Activated T-cell treated with anti-CD3 and anti-CD28 coated beads for 4 hours (primary cell): Measurements from ENCODE around the gene GPX4.
A peak's percentile ranks its signal among the peaks of the same experiment; 100 is the strongest.

Experiments used
- DNase-seq: peaks from one replicate; pipeline ENCODE4 v3.0.0-alpha.2; 2020

The GPX4 gene, protein sequence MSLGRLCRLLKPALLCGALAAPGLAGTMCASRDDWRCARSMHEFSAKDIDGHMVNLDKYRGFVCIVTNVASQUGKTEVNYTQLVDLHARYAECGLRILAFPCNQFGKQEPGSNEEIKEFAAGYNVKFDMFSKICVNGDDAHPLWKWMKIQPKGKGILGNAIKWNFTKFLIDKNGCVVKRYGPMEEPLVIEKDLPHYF

DNA sequence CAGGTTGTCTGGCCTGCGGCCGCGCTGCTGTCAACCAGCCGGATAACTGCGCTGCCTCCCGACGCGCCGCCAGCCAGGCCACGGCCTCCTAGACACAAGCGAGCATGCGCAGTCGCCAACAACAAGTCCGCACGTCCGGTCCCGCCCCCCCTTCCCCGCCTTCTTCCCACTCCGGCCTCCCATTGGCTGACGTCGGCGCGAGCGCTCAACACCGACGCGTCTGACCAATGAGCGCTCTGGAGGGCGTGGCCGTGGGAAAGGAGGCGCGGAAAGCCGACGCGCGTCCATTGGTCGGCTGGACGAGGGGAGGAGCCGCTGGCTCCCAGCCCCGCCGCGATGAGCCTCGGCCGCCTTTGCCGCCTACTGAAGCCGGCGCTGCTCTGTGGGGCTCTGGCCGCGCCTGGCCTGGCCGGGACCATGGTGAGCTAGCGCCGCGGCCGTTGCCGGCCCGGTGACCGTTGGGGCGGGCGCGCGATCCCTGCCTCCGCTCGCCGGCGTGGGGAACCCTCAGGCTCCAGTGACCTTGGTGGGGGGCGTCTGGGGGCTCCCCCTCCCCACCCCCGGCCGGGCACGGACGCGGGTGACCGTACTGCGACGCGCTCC, at the start of gene GPX4:
Gene GPX4 (plus strand): TSS at position 287 of the 603 bp plus-strand sequence. CDS start 50 bp downstream, at position 337.
- DNase-seq = peak; percentile 97

DNA sequence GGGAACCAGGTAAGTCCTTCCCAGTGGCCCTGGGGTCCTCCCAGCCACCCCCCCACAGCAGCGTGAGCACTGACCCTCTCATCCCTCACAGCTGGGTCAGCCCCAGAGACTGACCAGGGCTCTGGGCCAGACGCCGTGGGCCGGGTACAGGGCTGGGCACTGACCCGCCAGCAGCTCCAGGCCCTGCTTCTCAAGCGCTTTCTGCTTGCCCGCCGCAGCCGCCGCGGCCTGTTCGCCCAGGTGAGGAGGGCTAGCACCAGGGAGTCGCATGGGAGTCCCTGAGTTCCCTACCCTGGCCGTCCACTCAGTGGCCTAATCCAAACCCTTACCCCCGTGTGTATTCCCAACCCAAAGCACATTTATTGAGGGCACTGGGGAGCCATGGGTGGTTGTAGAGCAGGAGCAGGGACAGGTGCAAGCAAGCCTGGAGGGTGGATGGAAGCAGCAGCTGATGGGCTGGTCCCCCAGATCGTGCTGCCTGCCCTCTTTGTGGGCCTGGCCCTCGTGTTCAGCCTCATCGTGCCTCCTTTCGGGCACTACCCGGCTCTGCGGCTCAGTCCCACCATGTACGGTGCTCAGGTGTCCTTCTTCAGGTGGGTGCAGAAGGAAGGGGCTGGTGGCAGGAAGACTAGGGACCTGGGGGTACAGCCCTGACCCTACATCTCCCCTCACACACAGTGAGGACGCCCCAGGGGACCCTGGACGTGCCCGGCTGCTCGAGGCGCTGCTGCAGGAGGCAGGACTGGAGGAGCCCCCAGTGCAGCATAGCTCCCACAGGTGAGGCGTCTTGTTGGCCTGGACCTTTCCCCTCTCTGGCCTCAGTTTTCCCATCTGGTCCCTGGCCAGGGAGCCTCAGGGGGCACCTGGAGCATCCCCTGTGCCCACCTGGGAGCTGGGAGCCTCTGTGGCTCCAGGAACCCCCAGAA, 49.4 kb upstream of the GPX4 start:
- DNase-seq = no peak

DNA sequence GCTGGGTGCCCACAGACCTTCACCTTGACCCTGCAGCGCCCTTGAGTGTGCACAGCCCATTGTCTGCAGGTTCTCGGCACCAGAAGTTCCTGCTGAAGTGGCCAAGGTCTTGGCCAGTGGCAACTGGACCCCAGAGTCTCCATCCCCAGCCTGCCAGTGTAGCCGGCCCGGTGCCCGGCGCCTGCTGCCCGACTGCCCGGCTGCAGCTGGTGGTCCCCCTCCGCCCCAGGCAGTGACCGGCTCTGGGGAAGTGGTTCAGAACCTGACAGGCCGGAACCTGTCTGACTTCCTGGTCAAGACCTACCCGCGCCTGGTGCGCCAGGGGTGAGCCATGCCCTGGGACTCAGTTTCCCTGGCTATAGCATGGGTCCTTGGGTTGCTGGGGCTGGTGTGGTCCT, 48.8 kb upstream of the GPX4 start:
- no peak for DNase-seq

DNA sequence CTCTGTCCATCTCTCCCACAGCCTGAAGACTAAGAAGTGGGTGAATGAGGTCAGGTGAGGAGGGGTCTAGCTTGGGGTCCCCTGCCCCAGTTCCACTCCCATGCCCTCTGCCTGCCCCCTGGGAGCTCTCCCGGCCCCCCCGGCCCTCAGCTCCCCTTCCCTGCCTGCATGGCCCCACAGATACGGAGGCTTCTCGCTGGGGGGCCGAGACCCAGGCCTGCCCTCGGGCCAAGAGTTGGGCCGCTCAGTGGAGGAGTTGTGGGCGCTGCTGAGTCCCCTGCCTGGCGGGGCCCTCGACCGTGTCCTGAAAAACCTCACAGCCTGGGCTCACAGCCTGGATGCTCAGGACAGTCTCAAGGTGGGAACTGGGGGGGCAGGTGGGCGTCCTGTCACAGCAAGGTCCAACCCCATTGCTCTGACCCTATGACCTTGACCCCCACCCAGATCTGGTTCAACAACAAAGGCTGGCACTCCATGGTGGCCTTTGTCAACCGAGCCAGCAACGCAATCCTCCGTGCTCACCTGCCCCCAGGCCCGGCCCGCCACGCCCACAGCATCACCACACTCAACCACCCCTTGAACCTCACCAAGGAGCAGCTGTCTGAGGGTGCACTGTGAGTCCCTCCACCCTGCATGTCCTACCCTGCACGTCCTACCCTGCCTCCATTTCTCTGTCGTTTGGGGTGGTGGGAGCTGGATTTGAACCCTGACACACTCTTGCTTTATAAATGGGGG, 47.7 kb upstream of the GPX4 start:
- no peak for DNase-seq

DNA sequence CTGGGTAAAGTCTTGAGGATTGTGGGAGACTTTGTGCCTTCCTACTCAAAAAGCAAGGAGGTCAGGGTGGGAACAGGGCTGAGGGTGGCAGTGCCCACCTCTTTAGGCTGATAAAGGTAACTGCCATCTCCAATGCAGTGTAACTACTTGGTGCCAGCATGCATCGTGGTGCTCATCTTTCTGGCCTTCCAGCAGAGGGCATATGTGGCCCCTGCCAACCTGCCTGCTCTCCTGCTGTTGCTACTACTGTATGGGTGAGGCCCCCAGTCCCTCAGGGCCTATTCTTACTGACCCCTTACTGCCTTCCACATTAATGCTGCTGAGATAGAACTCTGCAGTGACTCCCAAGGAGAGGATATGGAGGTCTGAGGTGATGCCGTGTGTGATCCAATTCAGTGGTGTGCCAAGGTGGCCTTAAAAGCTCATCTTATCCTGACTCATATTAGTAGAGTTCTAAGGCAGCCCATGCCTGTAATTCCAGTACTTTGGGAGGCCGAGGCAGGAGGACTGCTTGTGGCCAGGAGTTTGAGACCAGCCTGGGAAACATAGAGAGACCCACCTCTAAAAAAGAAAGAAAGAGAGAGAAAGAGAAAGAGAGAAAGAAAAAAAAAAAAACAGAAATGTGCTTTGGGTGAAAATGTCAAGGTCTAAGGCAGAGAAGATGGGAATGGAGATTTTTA, 46.5 kb upstream of the GPX4 start:
- DNase-seq = no peak

DNA sequence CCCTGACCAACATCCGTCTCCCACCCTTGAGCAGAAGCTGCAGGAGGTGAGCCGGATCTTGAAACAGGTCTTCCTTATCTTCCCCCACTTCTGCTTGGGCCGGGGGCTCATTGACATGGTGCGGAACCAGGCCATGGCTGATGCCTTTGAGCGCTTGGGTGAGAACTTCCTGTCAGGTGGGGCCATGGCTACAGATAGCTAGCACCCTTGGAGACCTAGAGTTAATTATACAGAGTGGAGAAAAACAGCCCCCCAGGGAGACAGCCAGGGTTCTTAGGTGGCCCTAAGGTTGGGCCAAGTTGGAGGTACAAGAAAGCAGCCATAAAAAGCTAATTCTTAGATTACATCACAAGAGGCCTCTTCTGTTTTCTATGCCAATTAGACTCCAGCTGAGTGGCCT, 45.7 kb upstream of the GPX4 start:
- DNase-seq = no peak

DNA sequence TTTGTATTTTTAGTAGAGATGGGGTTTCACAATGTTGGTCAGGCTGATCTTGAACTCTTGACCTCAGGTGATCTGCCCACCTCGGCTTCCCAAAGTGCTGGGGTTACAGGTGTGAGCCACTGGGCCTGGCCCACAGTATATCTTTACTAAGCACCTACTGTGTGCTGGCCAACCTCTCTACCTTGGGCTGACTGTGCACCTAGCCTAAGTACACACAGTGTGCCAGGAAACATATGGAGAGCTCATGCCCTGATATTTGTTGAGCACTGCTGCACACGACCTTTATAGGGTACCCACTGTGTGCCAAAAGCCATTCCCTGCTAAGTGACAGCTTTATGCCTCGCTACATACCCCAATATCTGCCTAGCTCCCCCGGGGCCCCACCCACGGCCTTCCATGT, 43.1 kb upstream of the GPX4 start:
- DNase-seq = no peak

DNA sequence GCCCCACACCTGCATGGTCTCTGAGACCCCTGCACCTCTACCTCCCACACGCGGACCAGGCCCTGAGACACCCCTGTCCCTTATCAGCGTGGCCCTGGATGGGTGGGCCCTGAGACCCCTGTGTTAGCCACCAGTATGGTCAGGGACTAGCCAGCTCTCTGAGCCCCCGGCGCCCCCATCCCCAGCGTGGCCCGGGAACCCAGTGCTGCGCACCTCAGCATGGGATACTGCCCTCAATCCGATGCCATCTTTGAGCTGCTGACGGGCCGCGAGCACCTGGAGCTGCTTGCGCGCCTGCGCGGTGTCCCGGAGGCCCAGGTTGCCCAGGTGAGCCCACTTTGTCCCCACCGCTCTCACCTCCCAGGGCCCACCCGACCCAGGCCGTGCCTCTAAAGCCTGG, 41.8 kb upstream of the GPX4 start:
- DNase-seq = no peak

DNA sequence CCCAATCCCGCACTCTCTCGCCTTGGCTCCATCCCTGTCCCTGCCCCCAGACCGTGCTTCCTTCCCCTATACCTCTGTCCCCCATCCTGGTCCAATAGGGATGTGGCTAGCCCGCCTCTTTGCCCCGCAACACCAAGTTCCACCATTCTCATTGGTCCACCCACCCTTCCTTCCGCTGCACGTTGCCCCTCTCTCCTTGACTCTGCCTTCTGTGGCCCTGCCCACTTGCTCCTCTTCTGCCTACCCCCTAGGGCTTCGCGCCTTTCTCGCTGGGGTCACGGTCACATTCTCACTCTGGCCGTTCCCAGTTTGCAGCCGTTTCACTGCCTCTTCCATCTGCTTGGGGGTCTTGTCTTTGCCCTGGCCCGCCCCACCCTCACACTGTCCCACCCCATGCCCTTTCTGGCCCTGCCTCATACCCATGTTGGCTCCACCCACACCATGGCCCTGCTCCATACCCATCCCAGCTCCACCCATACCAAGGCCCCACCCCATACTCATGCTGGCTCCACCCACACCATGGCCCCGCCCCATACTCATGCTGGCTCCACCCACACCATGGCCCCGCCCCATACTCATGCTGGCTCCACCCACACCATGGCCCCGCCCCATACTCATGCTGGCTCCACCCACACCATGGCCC, 41.3 kb upstream of the GPX4 start:
- DNase-seq = no peak

DNA sequence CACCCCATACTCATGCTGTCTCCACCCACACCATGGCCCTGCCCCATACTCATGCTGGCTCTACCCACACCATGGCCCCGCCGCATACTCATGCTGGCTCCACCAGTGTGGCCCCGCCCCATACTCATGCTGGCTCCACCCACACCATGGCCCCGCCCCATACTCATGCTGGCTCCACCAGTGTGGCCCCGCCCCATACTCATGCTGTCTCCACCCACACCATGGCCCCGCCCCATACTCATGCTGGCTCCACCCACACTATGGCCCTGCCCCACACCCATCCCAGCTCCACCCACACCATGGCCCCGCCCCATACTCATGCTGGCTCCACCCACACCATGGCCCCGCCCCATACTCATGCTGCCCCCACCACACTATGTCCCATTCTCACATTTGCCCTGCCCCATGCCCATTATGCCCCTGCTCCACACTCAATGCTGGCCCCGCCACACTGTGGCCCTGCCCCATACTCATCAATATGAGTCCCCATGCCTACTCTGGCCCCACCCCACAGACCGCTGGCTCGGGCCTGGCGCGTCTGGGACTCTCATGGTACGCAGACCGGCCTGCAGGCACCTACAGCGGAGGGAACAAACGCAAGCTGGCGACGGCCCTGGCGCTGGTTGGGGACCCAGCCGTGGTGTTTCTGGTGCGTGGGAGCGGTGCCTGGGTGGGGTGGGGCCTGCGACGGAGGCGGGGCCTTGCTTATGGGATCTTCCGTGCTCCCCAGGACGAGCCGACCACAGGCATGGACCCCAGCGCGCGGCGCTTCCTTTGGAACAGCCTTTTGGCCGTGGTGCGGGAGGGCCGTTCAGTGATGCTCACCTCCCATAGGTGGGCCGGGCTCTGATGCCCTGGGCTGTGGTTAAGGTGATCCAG, 40.5 kb upstream of the GPX4 start:
- no peak for DNase-seq

DNA sequence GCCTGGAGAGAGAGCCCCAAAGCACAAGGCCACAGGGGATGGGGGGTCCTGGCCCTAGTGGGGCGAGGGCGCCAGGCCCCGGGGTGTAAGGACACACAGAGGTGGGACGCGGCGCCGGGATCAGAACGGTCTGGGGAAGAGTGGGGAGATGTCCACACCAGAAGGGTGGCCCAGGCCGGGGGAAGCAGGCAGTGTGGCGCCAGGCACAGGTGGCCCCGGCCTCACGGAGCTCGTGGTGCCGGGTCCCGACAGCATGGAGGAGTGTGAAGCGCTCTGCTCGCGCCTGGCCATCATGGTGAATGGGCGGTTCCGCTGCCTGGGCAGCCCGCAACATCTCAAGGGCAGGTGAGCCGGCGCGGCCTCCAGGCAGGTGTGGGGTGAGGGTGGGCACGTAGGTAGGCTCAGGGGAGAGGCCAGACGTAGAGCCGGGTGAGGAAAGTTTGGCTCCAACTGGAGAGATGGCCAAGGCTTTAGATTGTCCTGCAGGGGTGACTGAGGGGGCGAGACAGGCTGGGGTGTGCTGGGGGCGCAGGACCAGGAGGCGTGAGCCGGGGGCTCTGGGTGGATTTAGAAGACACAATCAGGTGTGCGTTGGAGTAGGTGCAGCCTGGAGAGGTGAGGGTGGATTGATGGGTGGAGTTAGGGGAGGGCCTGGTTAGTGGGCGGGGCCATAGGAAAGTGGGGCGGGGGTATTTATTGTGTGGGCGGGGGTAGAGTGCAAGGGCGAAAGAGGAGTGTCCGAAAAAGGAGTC, 39.7 kb upstream of the GPX4 start:
- no peak for DNase-seq

DNA sequence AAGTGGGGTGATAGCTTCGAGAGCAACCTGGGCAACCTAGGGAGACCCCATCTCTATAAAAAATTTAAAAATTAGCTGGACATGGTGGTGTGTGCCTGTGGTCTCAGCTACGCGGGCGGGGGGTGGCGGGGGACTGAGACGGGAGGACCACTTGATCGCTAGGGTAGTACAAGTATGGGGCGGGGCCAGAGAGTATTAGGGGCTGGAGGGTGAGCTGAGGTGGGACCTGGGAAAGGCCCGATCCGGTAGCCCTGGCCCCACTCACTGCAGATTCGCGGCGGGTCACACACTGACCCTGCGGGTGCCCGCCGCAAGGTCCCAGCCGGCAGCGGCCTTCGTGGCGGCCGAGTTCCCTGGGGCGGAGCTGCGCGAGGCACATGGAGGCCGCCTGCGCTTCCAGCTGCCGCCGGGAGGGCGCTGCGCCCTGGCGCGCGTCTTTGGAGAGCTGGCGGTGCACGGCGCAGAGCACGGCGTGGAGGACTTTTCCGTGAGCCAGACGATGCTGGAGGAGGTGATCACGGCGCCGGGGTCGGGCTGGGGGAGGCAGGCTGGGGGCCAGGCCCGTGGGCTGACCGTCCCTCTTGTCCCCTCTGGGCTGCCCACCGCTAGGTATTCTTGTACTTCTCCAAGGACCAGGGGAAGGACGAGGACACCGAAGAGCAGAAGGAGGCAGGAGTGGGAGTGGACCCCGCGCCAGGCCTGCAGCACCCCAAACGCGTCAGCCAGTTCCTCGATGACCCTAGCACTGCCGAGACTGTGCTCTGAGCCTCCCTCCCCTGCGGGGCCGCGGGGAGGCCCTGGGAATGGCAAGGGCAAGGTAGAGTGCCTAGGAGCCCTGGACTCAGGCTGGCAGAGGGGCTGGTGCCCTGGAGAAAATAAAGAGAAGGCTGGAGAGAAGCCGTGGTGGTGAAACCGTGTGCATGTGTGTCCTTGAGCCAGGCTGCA, 38.9 kb upstream of the GPX4 start:
- DNase-seq = peak; percentile 62

DNA sequence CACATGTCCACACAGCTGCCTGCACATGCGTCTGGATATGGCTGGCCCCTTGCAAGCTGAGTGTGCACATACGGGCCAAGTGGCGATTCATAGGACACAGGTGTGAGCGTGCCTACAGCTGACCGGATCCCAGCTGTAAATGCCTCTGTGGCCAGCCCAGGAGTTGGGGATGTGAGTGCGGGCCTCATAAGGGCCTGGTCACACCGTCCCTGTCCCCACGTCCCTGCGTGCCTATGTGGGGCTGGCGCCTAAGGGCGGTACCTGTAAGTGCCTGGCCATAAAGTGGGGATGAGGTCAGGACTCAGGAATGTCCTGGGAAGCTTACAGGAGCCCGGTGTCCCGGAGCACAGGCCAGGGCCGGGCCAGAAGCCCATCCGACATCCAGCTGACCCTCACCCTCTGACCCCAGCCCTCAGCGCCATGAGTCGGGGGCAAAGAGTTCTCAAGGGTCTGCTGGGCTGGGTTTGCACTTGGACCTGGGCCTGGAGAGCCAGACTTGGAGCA, 38.1 kb upstream of the GPX4 start:
- no peak for DNase-seq

DNA sequence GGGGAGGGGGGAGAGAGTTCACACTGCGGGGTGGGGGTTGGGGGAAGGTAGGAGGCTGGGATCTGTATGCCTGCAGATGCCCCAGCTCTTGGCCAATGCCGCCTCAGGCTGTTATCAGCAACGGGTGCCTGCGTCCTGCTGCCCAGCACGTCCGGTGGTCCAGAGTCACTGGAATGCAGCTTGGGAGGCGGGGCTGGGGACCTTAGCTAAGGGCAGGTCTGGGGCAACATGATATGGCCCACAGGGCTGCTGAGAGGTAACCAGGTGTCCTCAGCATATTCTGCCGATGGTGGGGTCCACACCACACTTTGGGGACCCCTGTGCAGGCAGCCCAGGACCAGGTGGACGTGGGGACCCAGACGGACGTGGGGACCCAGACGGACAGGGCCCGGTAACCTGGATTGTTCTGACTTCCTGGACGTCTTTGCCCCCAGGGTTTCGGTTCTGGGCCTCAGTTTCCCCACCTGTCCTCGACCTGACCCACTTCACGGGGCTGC, 37.5 kb upstream of the GPX4 start:
- DNase-seq = no peak

DNA sequence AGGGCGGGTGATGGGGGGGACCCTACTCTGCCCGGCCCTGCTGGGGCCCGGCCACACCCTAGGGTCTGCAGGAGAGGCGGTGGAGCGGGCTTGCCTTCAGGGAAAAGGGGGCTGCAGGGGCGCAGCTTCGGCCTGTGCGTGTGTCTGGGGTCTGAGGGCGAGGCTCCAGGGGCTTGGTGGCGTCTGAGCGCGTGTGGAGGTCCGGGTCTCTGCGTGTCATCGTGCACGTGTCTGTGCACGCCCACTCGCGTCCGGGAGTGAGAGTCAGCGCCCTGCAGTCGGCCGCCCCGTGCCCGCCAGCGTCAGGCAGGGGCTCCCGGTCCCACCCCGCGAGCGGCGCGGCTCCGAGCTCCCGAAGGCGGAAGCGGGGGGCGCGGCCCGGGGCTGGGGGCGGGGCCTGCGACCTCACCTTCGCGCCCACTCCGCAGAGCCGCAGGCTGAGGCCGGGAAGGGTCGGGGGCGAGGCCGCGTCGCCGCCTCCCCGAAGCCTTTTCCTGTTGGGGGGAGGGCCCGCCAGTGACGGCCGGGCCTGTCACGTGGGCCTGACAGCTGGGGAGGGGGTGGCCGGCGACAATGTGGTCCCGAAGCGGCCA, 37.0 kb upstream of the GPX4 start, which contains the start of gene ARHGAP45:
Gene ARHGAP45 (plus strand): TSS at position 420 of the 593 bp plus-strand sequence. CDS start 239 bp downstream, outside the sequence.
- DNase-seq = peak; percentile 76

DNA sequence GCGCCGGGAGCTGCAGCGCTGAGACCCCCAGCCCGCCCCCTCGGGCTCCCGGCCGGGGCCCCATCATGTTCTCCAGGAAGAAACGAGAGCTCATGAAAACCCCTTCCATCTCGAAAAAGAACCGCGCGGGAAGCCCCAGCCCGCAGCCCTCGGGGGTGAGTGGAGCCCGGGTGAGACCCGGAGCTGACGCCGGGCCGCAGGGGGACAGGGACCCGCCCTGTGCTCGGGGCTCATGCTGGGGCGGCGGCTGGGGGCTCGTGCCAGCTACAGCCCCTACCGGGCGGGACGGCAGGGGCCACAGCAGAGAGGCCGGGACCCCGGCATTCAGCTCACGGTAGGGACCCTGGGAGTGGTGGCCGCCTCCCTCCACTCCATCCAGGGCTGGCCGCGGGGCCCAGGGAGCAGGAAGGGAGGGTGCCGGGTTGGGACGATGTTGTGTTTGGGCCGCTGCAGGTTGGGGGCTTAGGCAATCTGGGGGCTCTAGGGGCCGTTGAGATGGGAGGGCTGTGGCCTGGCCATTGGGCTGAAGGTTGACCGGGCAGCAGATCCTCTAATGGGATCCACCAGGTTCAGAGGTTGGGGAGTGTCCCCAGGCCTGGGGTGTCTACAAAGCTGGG, 36.3 kb upstream of the GPX4 start:
- DNase-seq = peak; percentile 47
